Lower lobe of right lung (tissue), 2 donors: Measurements from ENCODE around the gene CCDC83. TPM values are rescaled to one million over a fixed set of nuclear protein-coding genes. Genes with fewer than 3 reads are reported as not detected.
A peak's percentile ranks its signal among the peaks of the same experiment; 100 is the strongest.
"Not testable (repeated sequence)": the region's sequence is repeated elsewhere in the genome, so short reads cannot be mapped to it uniquely, and the experiment has no call there.

ENCODE experiments used
- ATAC-seq, 2 donors: fragments of 200-7000 bp; cut with Tn5 transposase; one replicate each; pipeline ENCODE4 v1.9.1; 2020 to 2022; ENCODE audit warnings: mild to moderate bottlenecking in 2 of 2, moderate library complexity in 2 of 2
- DNase-seq: peaks from one replicate; pipeline ENCODE4 v3.0.0-alpha.2; 2020
- H3K27ac ChIP-seq: fragments of 200-600 bp; one replicate; pipeline ENCODE4 v1.8.0; 2022
- H3K27me3 ChIP-seq: fragments of 200-600 bp; one replicate; pipeline ENCODE4 v1.8.0; 2022; ENCODE audit warnings: low read depth
- H3K36me3 ChIP-seq: fragments of 200-600 bp; one replicate; pipeline ENCODE4 v1.8.0; 2022; ENCODE audit warnings: mild to moderate bottlenecking
- H3K4me1 ChIP-seq: fragments of 200-600 bp; one replicate; pipeline ENCODE4 v1.8.0; 2022
- H3K4me3 ChIP-seq: fragments of 200-600 bp; one replicate; pipeline ENCODE4 v1.8.0; 2022; ENCODE audit warnings: mild to moderate bottlenecking
- H3K9me3 ChIP-seq: fragments of 200-600 bp; one replicate; pipeline ENCODE4 v1.8.0; 2022
- CTCF ChIP-seq: fragments of 200-600 bp; IDR thresholded peaks from one replicate; pipeline ENCODE4 v1.8.0; 2022; ENCODE audit warnings: antibody characterized with exemption, mild to moderate bottlenecking
- intact Hi-C: fragments of 100-400 bp; cut with DNase I; formaldehyde crosslinking; loops from one replicate; pipeline ENCODE4 v1.11.0; 2022
- total RNA-seq: library from RNA; stranded (reverse); fragmentation: NEBNext Ultra II Directional; extraction: Animal tissue kit (Norgen Biotek cat#: 25700); gene quantifications from one replicate; pipeline ENCODE4 v1.2.1, GENCODE V29; 2021
- donor health status: DM: no; HTN: yes; CAD: no; lungs with severe emphysema.

CCDC83 gene
- total RNA-seq, 1 donor from 2014 or later: not detected

- ATAC-seq (no peak), DNase-seq (no peak)
- Histone ChIP-seq H3K36me3 (no peaks in the 10 kb centered on the region), H3K27ac (no peak overlapping the region), H3K9me3 (peaks cover 10% of the 10 kb centered on the region), H3K4me1 (no peaks in the 10 kb centered on the region), H3K27me3 (no peaks in the 10 kb centered on the region), H3K4me3 (no peak overlapping the region)
- intact Hi-C loops: no loop called here
- TF ChIP-seq CTCF: no peak
These were observed 19.9 kb upstream of the CCDC83 start for GRCh38 chr11:85835263-85835662.

GRCh38 chr11:85835729-85836128 lies 19.5 kb upstream of the CCDC83 start:
- Histone ChIP-seq H3K27me3 (no peaks in the 10 kb centered on the region), H3K4me1 (no peaks in the 10 kb centered on the region), H3K9me3 (peaks cover 10% of the 10 kb centered on the region), H3K27ac (no peak overlapping the region), H3K4me3 (no peak overlapping the region), H3K36me3 (no peaks in the 10 kb centered on the region)
- intact Hi-C loops: no loop called here
- DNase-seq (no peak), ATAC-seq (no peak)
- no peak for TF ChIP-seq CTCF

- H3K4me1 ChIP-seq, H3K4me3 ChIP-seq, DNase-seq, H3K27ac ChIP-seq, H3K36me3 ChIP-seq, H3K9me3 ChIP-seq, intact Hi-C loops, ATAC-seq, H3K27me3 ChIP-seq: not testable (repeated sequence)
These were observed 14.3 kb upstream of the CCDC83 start for GRCh38 chr11:85840932-85841331.

- ATAC-seq: no peak
- no peaks in the 10 kb centered on the region for H3K4me1 ChIP-seq
- intact Hi-C loops: no loop called here
These were observed 11.3 kb upstream of the CCDC83 start for GRCh38 chr11:85843929-85844328.

GRCh38 chr11:85844439-85845123 lies 10.6 kb upstream of the CCDC83 start:
- Histone ChIP-seq H3K36me3 (no peaks in the 10 kb centered on the region), H3K4me1 (no peaks in the 10 kb centered on the region), H3K27ac (no peak overlapping the region), H3K4me3 (no peak overlapping the region), H3K27me3 (no peaks in the 10 kb centered on the region), H3K9me3 (no peaks in the 10 kb centered on the region)
- intact Hi-C loops: no loop called here
- DNase-seq (no peak), ATAC-seq (peak; percentile 80 to 84)
- no peak for TF ChIP-seq CTCF

More at GRCh38 chr11:85843929-85844328, 11.3 kb upstream of the CCDC83 start:
- H3K27me3 ChIP-seq: no peaks in the 10 kb centered on the region
- TF ChIP-seq CTCF: no peak
- H3K4me3 ChIP-seq: no peak overlapping the region
- H3K27ac ChIP-seq: no peak overlapping the region
- no peak for DNase-seq
- H3K36me3 ChIP-seq: no peaks in the 10 kb centered on the region
- H3K9me3 ChIP-seq: no peaks in the 10 kb centered on the region

- DNase-seq: no peak
- intact Hi-C loops: no loop called here
- Histone ChIP-seq H3K36me3 (no peaks in the 10 kb centered on the region), H3K4me1 (no peaks in the 10 kb centered on the region), H3K9me3 (no peaks in the 10 kb centered on the region), H3K27me3 (no peaks in the 10 kb centered on the region), H3K27ac (no peak overlapping the region), H3K4me3 (no peak overlapping the region)
- no peak for ATAC-seq
- no peak for TF ChIP-seq CTCF
These were observed 10.0 kb upstream of the CCDC83 start for GRCh38 chr11:85845124-85845631.
